GM23248 (cell line): Measurements from ENCODE around the gene HOXB4.

Experiments used
- EZH2 ChIP-seq: fragments of 200-600 bp; sonication (generic); IDR thresholded peaks from 2 replicates; pipeline ENCODE4 v1.6.1; 2018; ENCODE audit warnings: antibody characterized with exemption, mild to moderate bottlenecking; ENCODE audit not compliant: insufficient read depth, poor library complexity, severe bottlenecking
- EZH2phosphoT487 ChIP-seq: fragments of 200-600 bp; sonication (generic); IDR thresholded peaks from 2 replicates; pipeline ENCODE4 v1.6.1; 2018; ENCODE audit warnings: antibody characterized with exemption, moderate library complexity, mild to moderate bottlenecking, low read depth; ENCODE audit not compliant: insufficient read depth

DNA sequence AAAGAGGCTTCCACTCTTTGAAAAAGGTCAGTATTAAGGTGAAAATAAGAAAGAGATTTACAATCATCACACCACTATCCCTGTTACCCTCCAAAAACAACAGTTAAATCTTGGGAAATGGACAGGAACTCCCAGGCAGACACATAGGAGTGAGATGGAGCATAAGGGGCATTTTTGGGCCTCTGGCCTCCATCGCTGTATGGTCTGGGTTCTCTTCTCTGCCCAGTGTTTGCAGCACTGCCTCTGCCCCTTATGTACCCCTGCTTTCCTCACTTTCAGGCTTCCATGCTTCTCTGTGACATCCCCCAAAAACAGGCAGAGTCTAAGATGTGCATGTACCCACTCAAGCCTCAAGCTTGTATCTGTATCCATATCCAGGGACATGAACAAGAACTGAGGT, 32.6 kb downstream of the HOXB4 start:
- TF ChIP-seq EZH2 (no peak), EZH2phosphoT487 (no peak)
